HG03469 (cell line): ENCODE measurements around the gene NPIPB6.

ENCODE experiments used
- ATAC-seq: cut with Tn5 transposase; IDR thresholded peaks from one replicate; pipeline ENCODE4 v1.9.1; 2021; ENCODE audit warnings: mild to moderate bottlenecking, moderate library complexity, moderate number of reproducible peaks; ENCODE audit not compliant: unreplicated experiment

Gene NPIPB6

DNA sequence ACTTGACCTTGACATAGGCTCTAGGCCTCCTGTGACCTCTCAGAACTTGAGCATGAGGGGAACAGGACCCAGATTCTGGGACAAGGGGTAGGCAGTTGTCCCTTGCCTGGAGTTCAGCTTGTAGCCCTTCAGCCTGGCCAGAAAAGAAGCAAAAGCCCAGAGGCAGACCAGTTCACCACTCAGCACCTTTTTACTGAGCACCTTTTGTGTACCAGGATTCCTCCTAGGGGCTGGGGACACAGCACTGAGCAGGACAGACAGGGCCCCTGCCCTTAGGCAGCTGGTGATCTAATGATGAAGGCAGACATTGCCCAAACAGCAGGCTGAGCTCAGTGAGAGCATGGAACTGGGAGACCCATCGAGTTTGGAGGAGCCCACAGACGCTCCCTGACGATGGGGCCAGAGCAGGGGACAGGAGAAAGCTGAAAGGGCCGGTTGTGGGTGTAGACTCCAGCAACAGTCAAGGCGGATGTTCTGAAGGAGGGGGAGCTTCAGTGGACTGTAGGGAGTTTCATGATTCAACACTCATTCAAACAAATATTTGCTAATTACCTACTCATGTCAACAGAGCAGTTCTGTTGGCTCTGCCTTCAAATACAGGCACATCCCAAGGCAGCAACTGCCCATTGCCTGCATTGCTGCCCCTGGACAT, 38.9 kb downstream of the NPIPB6 start:
- ATAC-seq, result no peak

DNA sequence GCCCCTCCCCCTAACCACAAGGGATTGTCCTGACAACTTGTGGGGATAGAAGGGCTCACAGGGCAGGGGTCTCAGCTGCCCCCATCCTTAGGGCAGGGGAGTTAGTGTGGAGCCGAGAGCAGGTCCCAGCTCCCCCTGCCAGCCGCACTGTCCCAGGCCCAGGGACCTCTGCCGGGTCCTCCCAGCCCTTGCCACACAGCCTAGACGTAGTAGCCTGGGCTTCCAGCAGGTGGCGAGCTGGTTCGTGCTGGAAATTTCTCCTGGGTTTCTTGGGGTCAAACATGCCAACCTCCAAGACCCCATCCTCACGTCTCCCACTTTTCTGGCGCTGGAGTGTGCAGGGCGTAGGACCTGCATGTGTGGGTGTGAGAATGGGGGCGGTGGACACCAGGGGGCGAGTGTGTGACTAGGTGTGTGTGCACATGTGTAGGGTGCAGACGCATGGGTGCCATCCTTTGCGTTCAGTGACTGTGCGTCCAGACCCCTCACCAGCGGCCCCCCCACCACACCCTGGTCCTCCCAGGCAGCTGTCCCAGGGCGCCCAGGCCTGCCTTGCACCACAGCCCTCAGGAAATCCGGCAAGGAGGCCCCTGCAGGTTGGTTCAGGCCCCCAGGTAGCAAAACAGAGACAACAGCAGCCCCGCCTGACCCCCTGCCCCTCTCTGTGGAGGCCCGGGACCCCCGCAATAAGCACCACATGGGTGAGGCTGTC, 41.5 kb downstream of the NPIPB6 start:
- ATAC-seq, result no peak

DNA sequence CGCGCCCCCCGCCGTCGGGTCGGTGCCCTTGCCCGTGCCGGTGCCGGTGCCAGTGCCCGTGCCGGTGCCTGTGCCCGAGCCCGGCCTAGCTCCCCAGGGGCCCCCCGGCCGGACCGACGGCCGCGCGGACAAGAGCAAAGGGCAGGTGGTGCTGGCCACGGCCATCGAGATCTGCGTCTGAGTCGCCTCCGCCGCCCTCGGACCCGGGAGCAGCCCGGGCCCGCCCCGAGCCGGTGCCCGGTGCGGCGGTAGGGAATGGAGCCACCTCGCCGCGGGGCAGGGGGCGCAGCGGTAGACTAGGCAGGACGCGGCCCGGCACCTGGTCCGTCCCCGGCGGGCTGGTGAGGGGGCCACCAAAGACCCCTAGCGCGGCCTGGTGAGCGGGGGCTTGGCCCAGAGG, 42.6 kb downstream of the NPIPB6 start:
- no peak for ATAC-seq

DNA sequence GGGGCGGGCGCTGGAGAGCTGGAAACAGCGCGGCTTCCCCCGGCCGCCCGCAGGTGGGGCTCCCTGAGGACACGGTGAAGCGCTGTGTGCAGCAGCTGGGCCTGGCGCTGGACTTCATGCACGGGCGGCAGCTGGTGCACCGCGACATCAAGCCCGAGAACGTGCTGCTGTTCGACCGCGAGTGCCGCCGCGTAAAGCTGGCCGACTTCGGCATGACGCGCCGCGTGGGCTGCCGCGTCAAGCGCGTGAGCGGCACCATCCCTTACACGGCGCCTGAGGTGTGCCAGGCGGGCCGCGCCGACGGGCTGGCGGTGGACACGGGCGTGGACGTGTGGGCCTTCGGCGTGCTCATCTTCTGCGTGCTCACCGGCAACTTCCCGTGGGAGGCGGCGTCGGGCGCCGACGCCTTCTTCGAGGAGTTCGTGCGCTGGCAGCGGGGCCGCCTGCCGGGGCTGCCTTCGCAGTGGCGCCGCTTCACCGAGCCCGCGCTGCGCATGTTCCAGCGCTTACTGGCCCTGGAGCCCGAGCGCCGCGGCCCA, 43.2 kb downstream of the NPIPB6 start:
- ATAC-seq, result no peak

DNA sequence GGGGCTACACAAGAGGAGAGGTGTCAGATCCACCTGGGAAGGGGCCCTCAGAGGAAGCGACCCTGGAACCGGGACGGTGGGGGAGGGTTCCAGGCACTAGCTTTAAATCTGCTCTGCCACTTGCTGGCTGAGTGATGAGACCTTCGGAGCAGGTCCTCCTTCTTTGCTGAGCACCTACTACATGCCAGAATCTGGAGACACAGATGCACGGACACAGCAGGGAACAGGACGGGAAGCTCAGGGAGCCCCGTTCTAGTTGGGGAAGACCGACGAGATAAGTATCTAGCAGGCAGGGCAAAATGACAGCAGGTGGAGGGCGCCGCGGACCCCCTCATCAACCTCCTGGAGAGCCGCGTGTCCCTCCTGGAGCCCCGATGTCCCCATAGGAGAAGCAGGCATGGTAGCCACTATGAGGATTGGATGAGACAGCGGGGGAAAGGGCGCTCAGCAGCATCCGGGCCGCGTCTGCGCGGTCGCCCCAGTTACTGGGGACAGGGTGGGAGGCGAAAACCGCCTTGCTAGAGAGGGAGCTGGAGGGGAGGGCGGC, 43.8 kb downstream of the NPIPB6 start:
- ATAC-seq, result no peak

DNA sequence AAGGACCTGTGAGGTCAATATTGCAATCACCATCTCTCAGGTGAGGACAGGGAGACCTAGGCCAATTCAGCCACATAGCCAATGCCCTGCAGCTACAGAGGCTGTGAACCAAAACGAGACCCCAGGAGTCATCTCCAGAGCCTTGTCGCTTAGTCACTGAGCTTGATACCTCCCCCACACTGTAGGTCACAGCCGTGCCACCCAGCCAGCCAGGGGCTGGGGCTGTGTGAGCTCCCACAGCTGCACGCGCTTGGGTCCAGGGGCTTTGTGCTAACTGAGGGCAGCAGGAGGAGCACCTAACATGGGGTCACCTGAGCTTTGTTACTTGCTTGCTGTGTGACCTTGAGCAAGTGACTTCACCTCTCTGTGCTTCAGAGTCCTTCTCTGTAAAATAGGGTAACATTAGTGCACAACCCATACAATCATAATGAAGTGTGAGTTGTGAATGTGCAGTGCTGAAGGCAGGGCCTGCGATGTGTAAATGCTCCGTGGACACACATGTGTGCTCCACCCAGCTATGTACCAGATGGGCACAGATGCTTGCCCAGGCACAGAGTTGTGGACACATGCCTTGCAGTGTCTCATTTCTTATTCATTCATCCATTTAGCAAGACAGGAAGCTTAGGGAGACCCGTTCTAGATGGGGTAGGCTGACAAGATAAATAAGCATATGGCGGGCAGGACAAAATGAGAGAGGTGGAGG, 45.1 kb downstream of the NPIPB6 start:
- no peak for ATAC-seq

DNA sequence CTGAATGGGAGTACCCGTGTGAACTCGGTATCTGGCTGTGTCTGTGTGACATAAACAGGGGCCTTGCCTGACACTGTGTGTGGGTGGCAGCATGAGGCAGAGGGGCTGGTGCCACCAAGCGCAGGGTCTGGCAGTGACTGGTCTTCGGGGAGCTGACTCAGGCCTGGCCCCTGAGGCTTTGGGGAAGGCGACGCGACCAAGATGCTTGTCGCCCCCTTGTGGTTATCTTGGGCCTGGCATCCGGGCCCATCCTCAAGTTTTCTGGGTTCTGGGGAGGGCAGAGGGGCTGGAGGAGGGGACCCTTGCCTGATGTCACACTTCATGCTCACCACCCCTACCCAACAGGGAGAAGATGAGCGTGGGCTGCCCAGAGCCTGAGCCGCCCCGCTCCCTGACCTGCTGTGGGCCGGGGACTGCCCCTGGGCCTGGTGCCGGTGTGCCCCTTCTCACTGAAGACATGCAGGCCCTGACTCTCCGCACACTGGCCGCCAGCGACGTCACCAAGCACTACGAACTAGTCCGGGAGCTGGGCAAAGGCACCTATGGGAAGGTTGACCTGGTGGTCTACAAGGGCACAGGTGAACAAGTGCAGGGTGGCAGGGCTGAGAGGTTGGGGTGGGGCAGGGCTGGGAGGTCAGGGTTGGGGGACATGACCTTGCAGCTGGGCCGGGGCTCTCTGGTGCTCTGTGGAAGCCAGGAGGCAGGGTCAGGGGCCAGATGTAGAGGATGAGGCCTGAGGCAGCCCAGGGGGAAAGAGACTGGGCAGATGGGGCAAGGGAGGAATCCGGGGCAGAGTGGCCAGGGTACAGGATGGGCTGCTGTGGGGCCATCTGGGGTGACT, 46.0 kb downstream of the NPIPB6 start:
- no peak for ATAC-seq

DNA sequence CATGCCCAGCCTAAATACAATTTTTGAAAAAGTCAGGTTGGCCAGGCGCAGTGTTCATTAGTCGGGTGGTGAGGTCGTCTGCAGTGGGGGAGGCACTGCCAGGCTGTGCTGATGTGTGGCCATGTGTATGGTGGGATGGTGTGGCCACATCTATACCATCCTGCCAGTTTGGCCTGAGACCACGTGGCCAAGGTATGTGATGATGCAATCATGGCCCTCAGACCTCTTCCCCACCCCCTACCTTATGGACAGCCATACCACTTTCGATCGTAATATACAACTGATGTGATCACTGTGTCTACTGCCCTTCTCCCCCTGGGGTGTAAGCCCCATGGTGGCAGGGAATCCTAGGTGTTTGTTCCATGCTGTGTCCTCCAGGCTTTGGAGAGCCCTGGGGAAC, 47.3 kb downstream of the NPIPB6 start:
- no peak for ATAC-seq

DNA sequence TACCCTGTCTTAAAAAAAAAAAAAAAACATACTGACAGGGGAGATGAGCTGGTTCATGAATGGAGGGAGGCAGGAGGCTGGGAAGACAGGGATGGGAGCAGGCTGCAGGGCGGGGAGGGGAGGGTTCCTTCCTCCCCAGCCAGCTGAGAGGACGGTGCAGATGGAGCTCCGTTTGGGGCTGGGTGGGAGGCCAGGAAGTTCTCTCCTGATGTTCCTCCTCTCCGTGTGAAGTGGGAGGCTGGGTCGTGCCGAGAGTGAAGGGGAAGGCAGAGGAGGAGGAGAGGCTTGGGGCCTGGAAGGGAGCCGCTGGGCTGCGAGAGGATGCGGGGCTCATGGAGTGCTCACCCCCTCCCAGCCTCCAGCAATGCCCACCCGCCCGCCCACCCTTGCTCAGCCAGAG, 49.7 kb downstream of the NPIPB6 start:
- no peak for ATAC-seq

DNA sequence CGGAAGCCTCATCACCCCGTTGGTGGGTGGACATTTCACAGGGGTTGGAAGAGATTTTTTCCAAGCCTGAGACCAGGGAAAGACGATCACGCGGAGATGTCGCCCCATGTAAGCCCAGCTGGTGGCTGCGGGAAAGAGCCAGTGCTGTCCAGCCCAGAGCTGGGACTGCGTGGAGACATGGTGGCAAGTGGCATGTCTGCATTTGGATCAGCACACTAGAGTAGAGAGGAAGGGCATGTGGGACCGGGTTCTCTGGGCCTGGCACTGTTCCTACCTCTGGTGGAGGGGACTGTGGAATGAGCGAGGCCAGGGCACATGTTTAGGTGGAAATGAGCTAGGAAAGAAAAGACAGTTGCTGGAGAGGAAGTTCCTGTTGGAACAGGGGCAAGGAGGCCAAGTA, 51.0 kb downstream of the NPIPB6 start:
- ATAC-seq, result no peak

DNA sequence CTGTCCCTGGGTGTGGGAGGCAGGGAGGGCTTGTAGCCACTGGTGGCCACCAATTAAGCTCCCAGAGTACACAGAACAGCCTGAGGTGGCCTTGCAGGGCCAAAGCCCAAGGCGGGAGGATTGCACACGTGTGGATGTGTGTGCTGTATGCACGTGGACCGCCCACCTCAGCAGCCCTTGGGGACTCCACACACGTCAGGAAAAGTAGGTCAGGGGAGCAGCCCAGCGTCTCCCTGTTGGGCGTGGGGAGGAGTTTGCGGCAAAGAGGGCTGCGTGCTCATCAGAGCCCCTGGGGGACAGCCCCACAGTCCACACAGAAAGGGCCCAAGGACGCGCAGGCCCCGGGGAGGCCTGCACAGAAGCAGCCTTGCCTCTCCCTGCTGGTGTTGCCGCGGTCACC, 51.4 kb downstream of the NPIPB6 start:
- ATAC-seq, result no peak

DNA sequence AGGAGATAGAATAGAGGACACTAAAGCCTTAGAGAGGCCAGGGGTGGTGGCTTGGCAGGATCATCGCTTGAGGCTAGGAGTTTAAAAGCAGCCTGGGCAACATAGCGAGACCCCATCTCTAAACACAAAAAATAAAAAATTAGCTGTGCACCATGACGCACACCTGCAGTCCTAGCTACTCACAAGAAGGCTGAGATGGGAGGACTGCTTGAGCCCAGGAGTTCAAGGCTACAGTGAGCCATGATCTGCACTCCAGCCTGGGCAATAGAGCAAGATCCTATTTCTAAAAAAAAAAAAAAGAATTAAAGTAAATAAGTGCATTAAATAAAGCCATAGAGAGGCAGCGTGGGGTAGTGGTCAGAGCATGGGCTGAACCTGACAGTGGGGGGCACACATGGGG, 51.9 kb downstream of the NPIPB6 start:
- no peak for ATAC-seq

DNA sequence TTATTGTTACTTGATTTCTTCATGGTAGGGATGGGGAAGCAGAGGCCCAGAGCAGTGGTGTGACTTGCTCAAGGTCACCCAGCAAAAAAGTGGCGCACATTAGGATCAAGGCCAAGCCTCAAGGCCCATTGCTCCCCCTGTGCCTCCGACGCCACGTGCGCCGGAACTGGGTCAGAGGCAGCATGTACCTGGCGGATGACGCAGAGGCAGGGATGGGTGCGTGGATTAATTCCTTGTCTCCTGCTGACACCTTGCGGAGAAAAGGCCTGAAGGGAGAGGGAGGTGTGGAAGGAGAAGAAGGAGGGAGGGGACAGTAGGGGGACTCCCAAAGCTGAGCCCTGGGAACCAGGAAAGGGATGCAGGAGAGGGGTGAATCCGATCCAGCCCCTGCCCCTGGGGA, 52.5 kb downstream of the NPIPB6 start:
- ATAC-seq, result no peak

DNA sequence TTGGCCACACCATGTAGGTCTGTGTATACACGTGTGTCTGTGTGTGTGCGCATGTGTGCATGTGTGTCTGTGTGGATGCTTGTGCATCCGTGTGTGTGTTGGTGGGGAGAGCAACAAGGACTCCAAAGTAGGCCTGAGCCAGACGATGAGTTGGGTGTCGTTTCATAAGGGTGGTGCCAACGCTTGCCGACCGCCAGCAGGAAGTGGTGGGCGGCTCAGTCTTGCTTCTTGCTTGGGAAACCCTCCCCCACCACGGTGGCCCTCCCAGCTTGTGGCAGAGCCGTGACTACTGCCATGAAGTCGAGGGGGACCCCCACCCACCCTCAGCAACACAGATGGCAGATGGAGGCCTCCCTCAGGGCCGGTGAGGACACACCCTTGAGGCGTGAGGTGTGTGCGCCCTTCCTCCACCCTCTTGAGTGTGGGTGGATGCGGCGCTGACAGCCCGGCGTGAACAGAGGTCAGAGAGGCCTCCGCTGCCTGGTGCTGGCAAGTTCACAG, 53.4 kb downstream of the NPIPB6 start:
- ATAC-seq, result no peak

DNA sequence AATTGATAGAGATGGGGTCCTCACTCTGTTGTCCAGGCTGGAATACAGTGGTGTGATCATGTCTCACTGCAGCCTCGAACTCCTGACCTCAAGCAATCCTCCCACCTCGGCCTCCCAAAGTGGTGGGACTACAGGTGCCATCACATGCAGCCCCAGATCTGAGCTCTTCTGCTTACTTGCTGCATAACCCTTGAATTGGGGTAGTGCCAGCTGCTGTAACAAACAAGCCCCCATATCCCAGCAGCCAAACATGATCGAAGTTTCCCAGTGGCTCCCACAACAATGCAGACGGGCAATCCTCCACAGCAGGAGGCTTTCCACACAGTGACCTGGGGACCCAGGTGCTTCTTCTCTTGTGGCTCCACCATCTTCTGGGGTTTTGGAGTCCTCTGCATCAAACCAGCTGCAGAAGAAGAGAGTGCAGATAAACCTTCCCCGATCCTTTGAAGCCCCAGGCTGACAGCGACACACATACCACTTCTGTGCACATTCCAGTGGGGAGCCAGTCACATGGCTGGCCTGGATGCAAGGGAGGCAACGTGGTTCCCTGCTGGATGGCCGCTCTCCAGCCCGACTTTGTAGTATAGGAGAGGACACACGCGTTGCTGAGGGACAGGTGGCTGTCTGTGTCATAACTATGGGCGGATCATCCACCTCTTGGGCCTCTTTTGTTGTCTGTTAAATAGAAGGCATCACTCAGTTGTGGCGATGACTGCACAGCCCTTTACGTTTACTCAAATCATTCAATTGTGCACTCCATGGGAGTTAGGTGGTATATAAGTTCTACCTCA, 54.3 kb downstream of the NPIPB6 start:
- no peak for ATAC-seq

DNA sequence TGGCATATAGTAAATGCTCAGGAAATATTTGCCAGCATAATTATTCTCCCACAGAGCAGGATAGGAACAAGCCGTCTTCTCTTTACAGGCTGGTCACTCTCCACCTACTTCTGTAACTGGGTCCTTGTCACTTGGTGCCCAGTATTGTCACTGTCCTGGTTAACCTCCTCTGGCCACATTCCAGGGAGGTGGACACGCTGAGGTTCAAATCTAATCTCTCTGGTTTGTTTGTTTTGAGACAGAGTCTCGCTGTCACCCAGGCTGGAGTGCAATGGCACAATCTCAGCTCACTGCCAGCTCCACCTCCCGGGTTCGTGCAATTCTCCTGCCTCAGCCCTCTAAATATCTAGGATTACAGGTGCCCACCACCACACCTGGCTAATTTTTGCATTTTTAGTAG, 55.4 kb downstream of the NPIPB6 start:
- ATAC-seq, result no peak

DNA sequence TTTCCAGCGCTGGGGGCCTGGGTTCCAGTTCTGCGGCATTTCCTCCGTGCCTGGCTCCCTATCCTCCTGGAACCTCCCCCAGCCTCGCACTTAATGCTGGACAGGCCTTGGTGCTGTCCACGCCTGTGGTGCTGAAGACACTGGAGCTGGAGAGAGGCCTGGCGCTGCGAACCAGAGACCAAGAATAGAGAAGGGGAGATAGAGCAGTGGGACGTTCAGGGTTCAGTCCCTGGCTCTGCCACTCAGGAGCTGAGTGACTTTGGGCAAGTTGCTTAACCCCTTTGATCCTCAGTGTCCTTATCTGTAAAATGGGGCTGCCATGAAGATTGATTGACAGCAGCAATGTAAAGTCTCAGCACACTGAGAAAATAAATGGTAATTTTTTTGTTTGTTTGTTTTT, 59.1 kb downstream of the NPIPB6 start:
- no peak for ATAC-seq

DNA sequence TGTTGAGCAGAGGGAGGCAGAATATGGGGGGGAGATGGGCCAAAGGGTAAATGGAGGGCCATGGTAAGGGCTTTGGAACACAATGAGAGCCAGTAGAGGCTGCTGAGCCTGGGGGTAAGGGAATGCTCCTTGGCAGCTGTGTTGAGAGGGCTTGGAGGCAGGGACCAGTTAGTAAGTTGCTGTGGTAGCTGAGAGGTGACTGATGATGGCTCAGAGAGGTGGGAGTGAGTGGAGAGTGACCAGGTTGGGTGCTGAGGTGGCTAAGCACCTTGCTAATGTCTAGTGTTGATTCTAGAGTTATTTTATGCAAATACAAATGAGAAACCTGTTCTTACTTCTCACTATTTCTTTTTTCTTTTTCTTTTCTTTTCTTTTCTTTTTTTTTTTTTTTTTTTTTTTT, 60.2 kb downstream of the NPIPB6 start:
- no peak for ATAC-seq

DNA sequence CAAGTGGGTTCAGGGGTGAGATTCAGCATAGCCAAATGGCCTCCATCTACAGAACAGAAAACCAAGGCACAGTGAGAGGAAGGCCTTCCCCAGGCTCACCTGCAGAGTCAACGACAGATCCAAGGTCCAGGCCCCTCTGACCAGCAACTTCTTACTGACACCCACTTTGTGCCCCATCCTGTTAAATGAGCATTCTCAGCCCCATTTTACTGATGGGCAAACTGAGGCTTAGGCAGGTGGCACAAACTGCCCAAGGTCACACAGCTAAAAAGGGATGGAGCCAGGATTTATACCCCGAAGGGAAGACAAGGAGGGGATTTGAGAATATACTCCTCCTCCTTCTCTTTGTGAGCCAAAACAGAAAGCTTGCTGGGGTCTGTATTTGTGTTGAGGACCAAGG, 61.7 kb downstream of the NPIPB6 start:
- no peak for ATAC-seq

DNA sequence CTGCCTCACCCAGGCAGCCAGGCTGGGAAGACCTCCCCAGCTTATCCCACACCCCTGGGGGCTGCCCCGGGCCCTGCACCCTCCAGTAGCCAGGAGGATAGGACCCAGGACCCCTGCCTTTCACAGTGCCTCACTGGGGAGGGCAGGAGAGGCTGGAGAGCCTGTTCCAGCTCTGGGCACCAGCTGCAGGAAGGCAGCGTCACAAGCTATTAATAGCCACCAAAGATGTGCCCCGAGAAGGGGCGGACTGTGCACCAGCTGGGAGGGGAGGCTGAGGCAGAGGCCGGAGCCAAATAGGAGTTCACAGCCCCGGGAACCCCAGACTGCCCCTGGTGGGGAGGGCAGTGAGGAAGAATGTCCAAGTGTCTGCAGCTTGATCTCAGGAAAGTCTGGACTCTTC, 62.2 kb downstream of the NPIPB6 start:
- ATAC-seq, result no peak
